Fibroblast of skin of back (primary cell): ENCODE results near the gene KLHL35.
"Not testable (repeated sequence)": the region's sequence is repeated elsewhere in the genome, so short reads cannot be mapped to it uniquely, and the experiment has no call there.

Experiments
- DNase-seq: peaks from one replicate; pipeline ENCODE4 v3.0.0-alpha.2; 2013

Gene KLHL35

GRCh38 chr11:75423721-75424120 is 9.3 kb downstream of the KLHL35 start:
- DNase-seq: no peak

DNA sequence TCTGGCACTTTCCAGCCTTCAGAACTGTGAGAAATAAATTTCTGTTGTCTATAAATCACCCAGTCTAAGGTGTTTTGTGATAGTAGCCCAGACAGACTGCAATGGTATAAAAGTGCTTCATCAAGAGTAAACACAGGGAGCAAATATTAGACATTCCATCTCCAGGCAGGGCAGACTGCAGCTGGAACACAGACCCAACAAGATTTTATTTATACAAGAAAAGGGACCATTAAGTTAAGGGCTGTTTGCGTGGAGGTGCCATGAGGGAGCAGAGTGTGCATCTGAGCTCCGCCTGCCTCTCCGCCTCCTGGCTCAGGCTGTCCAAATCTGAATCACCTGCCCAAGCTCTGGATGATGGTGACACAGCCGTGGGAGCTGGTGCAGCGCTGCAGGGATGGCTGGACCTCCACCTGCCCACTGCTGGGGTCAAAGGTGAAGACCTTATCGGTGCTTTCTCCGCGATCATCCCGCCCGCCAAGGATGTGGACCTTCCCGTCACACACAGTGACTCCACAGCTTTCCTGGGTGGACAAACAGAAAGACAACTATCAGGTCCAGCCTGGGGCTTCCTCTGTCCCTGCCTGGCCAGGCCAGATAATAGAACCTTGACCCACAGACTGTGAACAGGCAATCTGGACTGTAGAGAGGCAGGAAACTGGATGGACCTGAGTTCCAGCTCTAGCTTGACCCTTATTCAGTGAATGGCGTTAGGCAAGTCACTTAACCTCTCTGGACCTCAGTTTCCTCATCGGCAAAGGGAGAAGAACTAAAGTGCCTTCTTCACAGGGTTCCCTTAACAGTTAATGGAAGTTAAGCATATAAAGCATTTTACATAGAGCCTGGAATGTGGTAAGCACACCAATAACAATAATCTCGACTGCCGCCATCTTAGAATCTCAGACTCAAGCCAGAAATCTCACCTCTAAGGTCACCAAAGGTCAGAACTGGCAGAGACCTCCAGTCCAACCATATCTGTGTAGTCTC is 10.5 kb downstream of the KLHL35 start:
- no peak for DNase-seq

DNA sequence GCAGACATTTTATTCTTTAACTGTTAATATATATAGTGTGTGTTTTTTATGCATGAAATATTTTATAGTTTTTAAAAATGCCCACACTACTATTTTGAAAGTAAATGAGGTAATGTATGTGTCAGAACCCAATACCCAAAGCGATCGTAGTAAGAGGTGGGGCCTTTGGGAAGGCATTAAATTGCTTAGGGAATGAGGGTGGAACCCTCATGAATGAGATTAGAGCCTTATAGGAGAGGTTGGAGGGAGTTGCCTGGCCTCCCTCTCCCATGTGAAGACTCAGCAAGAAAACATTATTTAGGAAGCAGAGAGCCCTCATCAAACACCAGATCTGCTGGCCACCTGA is 11.1 kb downstream of the KLHL35 start:
- DNase-seq: no peak

DNA sequence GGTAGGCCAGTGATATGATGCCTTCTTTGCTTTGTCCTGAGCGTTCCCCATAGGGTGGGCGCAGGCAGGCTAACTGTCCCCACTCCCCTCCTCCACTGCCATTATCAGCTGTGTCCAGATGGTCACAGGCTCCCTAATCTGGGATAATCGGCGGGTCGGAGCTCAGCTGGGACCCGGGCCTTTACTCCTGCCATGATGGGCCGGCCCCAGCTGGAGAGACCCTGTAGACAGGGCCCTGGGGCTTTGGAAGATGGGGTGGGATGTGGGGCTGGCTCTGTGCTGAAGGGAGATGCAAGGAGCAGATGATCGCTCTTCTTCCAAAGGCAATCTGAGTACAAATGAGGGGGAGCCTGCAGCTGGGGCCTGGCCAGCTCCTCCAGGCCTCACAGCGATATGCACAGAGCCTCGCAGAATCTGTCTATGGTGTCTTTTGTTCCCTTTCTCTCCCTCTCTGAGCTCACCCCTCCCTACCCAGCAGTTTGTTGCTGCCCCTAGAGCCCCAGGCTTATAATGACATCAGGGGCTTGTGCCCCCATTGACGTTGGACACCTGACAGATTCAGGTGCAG is 11.9 kb downstream of the KLHL35 start:
- no peak for DNase-seq

DNA sequence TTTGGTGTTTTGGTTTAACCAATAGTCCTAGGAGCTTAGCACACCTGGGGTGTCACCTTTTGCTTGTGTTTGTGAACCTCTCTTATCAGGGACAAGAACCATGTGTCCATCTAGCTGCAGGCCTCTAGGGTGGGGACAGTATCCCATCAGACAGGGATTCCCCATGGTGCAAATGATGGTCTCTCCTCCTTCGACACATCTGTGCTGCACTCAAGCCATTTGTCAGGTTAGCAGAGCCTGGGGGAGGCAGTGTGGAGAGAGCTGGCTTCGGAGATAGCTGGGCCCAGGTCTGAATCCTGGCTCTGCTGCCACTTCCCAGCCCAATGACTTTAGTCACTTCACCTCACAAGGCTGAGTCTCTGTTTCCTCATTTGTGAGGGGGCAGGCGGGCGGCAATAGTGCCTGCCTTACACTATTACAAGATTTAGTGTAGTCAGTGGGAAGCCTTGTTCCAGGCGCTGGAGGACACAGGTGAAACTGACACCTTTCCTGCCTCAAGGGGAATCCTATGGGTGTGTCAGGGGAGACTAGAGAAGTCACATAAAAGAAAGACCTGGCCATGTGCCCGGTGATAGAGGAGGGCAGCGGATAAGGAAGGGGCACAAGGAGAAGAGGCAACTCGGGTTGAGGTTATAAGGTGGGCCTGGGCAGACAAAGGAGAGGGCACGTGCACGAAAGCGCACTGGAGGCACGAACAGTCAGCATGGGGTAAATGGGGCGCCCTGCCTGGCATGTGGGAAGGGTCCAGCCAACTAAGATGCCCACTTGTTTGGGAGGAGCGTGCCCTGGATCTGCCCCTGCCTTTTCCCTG is 12.6 kb downstream of the KLHL35 start:
- DNase-seq: no peak

DNA sequence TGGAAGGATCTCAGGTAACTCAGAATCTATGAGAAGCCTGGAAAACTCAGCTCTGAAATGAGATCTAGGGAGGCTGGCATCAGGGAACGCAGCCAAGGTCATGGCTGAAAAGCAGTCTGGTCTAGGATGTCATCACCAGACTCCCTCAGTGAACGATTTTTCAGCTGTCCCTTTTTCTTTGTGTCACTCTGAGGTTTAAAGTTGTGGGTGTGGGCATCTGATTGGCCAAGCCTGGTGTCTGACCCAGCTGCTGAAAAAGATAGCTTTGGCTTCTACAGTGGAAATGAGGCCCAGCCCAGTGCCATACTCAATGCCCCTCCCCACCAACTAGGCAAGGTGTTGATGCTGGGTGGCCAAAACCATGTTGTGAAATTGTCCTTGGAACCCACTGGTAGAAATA is 19.1 kb downstream of the KLHL35 start:
- no peak for DNase-seq

DNA sequence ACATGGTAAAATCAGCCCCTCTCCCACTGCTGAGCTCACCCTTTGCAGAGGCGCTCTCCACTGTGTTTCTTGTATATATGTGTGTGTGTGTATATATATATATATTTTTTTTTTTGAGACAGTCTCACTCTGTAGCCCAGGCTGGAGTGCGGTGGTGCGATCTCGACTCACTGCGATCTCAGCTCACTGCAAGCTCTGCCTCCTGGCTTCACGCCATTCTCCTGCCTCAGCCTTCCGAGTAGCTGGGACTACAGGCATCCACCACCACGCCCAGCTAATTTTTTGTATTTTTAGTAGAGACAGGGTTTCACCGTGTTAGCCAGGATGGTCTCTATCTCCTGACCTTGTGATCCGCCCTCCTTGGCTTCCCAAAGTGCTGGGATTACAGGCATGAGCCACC is 19.9 kb downstream of the KLHL35 start:
- not testable (repeated sequence) for DNase-seq

DNA sequence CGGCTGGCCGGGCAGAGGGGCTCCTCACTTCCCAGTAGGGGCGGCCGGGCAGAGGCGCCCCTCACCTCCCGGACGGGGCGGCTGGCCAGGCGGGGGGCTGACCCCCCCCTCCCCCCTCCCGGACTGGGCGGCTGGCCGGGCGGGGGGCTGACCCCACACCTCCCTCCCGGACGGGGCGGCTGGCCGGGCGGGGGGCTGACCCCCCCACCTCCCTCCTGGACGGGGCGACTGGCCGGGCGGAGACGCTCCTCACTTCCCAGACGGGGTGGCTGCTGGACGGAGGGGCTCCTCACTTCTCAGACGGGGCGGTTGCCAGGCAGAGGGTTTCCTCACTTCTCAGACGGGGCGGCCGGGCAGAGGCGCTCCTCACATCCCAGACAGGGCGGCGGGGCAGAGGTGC is 23.0 kb downstream of the KLHL35 start:
- DNase-seq: not testable (repeated sequence)

GRCh38 chr11:75408957-75409219 is 24.1 kb downstream of the KLHL35 start:
- DNase-seq: no peak

GRCh38 chr11:75406338-75406777 is 26.6 kb downstream of the KLHL35 start:
- DNase-seq: peak; percentile 31

GRCh38 chr11:75403983-75404658 is 28.9 kb downstream of the KLHL35 start:
- DNase-seq: no peak

DNA sequence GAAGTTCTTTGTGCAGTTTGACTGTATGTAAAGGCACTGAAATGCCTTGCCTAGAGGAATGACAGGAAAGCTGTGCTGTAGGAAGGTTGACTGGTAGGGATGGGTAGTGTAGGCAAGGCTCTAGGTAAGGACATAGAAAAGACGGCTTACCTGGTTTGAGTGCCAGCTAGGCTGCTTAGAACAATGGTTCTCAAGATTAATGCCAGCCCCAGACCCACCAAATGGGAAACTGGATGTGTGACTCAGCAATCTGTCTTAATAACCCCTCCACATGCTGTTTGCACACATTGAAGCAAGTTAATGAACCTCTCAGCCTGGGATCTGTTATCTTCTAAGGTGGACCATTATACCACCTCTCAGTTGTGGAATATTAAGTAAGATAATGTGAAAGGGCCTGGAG is 30.0 kb downstream of the KLHL35 start:
- DNase-seq: no peak

GRCh38 chr11:75402002-75402773 is 30.8 kb downstream of the KLHL35 start:
- DNase-seq: no peak

DNA sequence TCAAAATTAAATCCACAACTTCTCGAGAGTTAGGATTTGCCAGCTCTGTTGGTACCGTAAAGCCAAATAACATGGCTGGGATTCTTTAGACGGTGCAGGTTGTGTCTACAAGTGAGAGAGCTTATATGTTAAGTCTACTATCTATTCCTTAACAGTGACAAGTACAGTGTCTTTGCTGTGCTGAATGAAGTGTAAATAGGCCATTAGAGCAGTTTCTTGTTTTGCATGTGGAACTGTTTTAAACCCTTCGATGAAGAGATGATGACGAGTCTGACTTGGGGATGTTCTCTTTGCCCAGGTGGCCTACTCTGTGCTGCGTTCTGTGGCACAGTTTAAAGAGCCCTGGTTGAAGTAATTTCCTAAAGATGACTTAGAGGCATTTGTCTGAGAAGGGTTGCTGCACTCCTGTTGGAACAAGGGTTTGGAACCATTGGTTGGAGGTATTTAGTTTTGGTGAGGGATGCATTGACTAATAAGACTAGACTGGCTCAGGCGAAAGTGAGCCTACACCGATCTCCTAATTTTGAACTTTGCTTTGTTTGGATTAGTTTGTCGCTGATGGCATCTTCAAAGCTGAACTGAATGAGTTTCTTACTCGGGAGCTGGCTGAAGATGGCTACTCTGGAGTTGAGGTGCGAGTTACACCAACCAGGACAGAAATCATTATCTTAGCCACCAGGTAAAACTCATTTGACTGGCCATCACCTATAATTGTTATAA is 32.7 kb downstream of the KLHL35 start:
- DNase-seq: no peak

DNA sequence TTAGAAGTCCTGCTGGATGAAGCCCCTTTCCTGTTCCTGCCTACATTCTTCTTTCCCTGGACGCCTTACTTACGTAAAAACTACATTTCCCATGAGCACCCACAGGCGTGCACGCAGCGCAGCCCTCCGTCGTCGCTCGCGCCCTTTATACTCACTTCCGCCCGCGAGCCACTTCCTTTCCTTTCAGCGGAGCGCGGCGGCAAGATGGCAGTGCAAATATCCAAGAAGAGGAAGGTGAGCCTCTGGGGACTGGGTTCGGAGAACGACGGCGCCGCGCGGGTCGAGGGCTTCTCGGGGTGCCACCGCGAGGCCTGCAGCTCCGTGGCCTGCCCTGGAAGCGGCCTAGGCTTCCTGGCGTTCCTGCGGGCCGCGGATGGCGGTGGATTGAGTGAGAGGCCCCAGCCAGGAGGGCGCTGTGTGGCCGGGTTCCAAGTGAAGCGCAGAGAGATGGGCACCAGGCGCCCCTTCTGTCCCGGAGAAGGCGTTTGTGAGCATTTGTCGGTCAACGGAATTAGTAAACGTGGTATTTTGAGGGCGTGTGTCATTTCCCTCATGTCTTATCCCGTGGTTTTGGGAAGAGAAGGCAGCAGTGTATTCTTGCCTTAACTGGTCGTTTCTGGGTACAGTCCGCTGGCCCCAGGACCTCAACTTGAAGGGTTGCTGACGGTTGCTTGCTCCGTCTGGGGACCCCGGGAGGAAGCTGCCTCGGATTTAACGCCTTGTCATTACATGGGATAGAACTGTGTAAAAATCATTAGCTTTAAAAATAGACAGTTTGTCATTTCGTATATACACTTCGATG is 33.5 kb downstream of the KLHL35 start, which contains the start of gene RPS3:
Gene RPS3, plus strand, starts transcription at position 175 of the 802 bp plus-strand sequence. Its CDS starts 30 bp downstream, at position 205.
- DNase-seq: peak; percentile 92

GRCh38 chr11:75398906-75399305 is 34.1 kb downstream of the KLHL35 start:
- DNase-seq: no peak

DNA sequence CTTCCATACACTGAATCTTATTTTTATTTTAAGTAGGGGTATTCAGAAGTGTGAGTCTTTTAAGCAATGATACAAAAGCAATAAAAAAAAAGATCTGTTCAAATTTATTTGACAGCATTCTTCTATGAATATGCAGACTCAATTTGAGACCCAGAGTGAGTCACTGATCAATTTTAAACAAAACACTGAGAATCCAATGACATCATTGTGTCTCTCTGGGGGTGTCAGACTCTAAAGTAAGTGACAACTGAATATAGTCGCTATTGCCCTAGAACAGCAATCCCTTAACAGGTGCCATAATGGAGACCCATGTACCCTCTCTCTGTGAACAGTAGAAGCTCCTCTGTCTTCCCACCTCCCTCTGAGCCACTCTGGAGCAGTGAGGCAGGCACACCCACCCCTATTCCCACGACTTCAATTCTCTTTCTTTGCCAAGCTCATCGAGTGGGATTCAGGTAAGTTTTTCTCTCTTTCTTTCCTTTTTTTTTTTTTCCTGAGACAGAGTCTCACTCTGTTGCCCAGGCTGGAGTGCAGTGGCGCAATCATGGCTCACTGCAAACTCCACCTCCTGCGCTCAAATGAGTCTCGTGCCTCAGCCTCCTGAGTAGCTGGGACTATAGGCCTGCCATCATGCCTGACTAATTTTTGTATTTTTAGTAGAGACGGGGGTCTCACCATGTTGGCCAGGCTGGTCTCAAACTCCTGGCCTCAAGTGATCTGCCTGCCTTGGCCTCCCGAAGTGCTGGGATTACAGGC is 38.7 kb downstream of the KLHL35 start:
- peak; percentile 43 for DNase-seq

- no peak for DNase-seq
These were observed 43.1 kb downstream of the KLHL35 start for GRCh38 chr11:75389925-75390324.

DNA sequence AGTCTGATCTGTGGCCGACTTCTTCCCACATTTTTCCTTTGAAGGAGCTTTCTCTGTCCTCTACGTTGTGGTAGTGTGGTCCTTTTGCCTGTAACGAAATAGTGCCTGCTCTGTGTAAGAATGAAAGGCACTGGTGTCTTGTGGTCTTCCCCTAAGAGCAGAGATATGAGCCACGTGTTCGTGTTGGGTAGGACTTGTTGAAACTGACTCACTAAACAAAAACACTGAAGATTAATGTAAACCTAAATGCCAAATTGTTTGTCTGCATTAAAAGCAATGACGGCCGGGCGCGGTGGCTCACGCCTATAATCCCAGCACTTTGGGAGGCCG is 43.8 kb downstream of the KLHL35 start:
- DNase-seq: no peak
